Neural crest cell (in vitro differentiated cells): Measurements from ENCODE around the gene GRM4. TPM values are rescaled to one million over a fixed set of nuclear protein-coding genes. Genes with fewer than 3 reads are reported as not detected.

ENCODE experiments used
- DNase-seq: peaks from one replicate; pipeline ENCODE4 v3.0.0; 2021; ENCODE audit warnings: low read depth, mixed read lengths, low spot score
- H3K27ac Mint-ChIP-seq: one replicate; pipeline ENCODE4 v1.8.0; 2021; ENCODE audit warnings: mild to moderate bottlenecking, mixed read lengths; ENCODE audit not compliant: unreplicated experiment
- H3K27me3 Mint-ChIP-seq: 2 replicates; pipeline ENCODE4 v1.8.0; 2021; ENCODE audit warnings: low read depth, mild to moderate bottlenecking, mixed read lengths
- H3K36me3 Mint-ChIP-seq: 2 replicates; pipeline ENCODE4 v1.8.0; 2021; ENCODE audit warnings: low read depth, mild to moderate bottlenecking, mixed read lengths
- H3K4me1 Mint-ChIP-seq: 2 replicates; pipeline ENCODE4 v1.8.0; 2021; ENCODE audit warnings: mixed read lengths
- H3K4me3 Mint-ChIP-seq: one replicate; pipeline ENCODE4 v1.8.0; 2021; ENCODE audit warnings: mild to moderate bottlenecking, mixed read lengths
- H3K9me3 Mint-ChIP-seq: 2 replicates; pipeline ENCODE4 v1.8.0; 2021; ENCODE audit warnings: mixed read lengths
- total RNA-seq: library from RNA; stranded (reverse); gene quantifications from 2 replicates; pipeline ENCODE4 v1.2.1, GENCODE V29; 2021
- TF ChIP-seq, protein P1 (sequence below): fragments of 200-600 bp; sonication (generic); conservative IDR thresholded peaks from 2 replicates; pipeline ENCODE4 v1.5.0; 2021; ENCODE audit warnings: antibody characterized with exemption, mild to moderate bottlenecking

Gene GRM4
- total RNA-seq, 1 donor from 2014 or later, result not detected

DNA sequence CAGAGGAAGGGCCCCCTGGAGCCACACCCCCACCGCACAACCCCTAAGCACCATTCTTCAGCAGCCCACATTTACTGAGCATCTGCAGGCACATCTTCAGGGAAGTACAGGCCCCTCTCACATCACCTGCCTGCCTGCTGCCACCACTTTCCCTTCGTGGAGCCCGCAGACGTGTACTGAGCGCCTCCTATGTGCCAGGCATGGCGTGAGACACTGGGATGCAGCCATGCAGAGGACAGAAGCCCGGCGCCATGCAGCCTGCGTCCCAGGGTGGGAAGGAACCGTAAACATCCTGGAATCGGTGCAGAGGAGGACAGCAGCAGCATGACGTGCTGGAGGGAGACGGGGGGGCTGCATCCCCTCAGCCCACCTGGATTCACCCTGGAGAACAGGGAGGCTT is 78.1 kb downstream of the GRM4 start:
- DNase-seq, result no peak
- H3K36me3 Mint-ChIP-seq, result no peaks in the 10 kb centered on the region
- H3K9me3 Mint-ChIP-seq, result no peaks in the 10 kb centered on the region
- H3K27ac Mint-ChIP-seq, result no peak overlapping the region
- TF ChIP-seq, protein P1, sequence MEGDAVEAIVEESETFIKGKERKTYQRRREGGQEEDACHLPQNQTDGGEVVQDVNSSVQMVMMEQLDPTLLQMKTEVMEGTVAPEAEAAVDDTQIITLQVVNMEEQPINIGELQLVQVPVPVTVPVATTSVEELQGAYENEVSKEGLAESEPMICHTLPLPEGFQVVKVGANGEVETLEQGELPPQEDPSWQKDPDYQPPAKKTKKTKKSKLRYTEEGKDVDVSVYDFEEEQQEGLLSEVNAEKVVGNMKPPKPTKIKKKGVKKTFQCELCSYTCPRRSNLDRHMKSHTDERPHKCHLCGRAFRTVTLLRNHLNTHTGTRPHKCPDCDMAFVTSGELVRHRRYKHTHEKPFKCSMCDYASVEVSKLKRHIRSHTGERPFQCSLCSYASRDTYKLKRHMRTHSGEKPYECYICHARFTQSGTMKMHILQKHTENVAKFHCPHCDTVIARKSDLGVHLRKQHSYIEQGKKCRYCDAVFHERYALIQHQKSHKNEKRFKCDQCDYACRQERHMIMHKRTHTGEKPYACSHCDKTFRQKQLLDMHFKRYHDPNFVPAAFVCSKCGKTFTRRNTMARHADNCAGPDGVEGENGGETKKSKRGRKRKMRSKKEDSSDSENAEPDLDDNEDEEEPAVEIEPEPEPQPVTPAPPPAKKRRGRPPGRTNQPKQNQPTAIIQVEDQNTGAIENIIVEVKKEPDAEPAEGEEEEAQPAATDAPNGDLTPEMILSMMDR, result no peak
- peaks cover 4% of the 10 kb centered on the region for H3K4me1 Mint-ChIP-seq
- H3K4me3 Mint-ChIP-seq, result no peak overlapping the region
- H3K27me3 Mint-ChIP-seq, result peaks cover 11% of the 10 kb centered on the region

DNA sequence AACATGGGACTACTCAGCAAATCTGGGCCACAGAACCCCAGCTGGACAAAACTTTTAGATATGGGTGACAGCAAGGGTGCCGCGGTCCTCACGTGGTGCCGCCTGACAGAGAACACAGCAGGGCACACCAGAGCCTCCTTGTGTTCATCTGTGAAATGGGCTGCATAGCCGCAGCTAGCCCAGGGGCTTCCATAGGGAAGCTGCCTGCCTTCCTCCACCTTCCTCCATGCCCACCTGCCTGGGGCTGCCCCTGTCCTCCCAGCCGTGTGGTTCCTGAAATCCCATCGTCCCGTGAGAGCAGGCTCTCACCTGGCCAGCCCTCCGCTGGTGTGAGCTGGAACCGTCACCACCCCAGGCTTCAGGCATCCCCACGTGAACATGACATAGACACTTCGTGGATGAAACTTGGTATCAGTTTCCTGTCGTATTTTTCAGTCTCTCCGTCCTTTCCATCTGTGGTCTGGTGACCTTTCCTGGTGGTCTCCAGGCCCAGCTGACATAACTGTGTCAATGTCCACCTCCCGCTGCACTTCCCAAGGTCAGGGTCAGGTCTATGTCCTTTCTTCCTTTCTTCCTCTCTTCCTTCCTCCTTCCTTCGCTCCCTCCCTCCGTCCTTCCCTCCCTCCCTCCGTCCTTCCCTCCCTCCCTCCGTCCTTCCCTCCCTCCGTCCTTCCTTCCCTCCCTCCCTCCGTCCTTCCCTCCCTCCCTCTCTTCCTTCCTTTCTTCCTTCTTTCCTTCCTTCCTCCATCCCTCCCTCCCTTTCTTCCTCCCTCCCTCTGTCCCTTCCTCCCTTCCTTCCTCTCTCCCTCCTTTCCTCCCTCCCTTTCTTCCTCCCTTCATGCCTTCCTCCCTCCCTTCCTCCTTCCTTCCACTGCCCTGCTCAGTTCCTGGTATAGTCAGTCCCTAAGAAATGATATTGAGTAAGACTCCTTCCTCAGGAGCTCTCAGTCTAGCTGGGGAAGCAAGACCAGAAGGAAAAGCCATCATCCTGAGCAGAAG is 78.8 kb downstream of the GRM4 start:
- Mint-ChIP-seq H3K27ac (no peak overlapping the region), H3K4me1 (peaks cover 4% of the 10 kb centered on the region), H3K36me3 (no peaks in the 10 kb centered on the region), H3K9me3 (no peaks in the 10 kb centered on the region), H3K27me3 (peaks cover 15% of the 10 kb centered on the region), H3K4me3 (no peak overlapping the region)
- TF ChIP-seq, protein P1, result no peak
- no peak for DNase-seq

DNA sequence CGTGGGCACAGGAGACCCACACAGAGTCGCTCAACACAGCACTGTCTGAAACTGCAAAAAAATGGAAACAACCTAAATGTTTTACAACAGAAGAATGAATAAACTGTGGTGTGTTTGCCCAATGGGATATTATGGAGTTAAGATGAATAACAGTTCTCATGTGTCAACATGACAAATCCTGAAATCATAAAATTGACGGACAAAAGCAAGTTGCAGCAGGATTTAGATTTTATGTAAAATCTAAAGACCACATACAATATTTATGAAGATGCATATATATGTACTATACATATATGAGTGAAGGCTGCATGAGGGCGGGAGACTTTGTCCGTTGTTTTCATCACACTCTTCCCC is 79.7 kb downstream of the GRM4 start:
- Mint-ChIP-seq H3K9me3 (no peaks in the 10 kb centered on the region), H3K36me3 (no peaks in the 10 kb centered on the region), H3K27me3 (peaks cover 15% of the 10 kb centered on the region), H3K4me3 (no peak overlapping the region), H3K4me1 (peaks cover 4% of the 10 kb centered on the region), H3K27ac (no peak overlapping the region)
- TF ChIP-seq, protein P1, result no peak
- no peak for DNase-seq

DNA sequence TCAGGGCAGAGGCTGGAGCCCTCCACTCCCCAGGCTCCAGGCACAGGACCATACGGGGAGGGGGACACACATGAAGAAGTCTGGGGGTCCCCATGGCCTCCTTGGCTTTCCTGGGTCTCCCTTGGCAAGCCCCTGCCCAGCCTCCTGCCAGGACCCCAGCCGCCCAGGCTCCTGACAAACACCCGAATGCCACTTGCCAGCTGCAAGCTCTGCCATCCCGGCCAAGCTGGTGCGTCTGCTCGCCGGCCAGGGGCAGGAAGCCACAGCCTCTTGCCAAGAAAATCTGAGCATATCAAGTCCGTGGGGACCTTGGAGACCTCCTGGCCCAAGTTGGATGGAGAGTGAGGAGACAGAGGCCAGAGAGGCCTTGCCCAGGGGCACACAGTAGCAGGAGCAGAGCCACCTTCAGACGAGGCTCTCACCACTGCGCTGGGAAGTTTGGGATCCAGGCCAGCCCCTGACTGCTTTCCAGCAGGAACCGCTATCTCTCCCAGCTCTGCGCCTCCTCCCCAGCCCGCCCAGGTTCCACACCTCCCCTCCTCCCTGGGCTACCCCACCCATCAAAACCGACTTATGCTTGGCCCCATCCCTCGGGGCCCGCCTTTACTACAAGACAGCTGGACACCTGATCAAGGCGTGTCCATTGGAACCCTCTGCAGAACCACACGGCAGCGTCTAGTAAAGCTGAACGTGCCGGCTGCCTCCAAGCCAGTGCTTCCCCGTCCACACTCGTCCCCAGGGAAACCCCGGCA is 80.2 kb downstream of the GRM4 start:
- DNase-seq, result no peak
- Mint-ChIP-seq H3K9me3 (no peaks in the 10 kb centered on the region), H3K27ac (no peak overlapping the region), H3K4me3 (no peak overlapping the region), H3K4me1 (peaks cover 4% of the 10 kb centered on the region), H3K36me3 (no peaks in the 10 kb centered on the region), H3K27me3 (peaks cover 15% of the 10 kb centered on the region)
- TF ChIP-seq, protein P1, result no peak

DNA sequence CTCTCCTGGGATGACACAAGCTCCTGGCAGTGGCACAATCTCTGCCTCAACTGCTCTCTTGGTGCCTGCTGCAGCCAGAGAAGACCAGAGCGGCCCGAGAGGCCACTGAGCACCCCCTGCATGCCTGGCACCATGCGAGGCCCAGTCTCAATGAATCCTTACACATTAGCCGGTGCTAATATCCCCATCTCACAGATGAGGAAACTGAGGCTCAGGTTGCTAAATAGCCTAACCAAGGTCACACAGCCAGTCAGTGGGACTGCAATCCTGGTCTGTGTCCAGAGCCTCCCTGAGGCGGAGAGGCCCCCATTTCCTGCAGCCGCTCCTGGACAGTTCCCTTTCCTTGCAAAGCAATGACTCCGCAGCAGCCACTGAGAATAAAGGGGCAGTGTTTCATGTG is 81.2 kb downstream of the GRM4 start:
- H3K4me3 Mint-ChIP-seq, result no peak overlapping the region
- TF ChIP-seq, protein P1, result no peak
- peaks cover 4% of the 10 kb centered on the region for H3K4me1 Mint-ChIP-seq
- no peaks in the 10 kb centered on the region for H3K36me3 Mint-ChIP-seq
- DNase-seq, result no peak
- H3K27ac Mint-ChIP-seq, result no peak overlapping the region
- peaks cover 15% of the 10 kb centered on the region for H3K27me3 Mint-ChIP-seq
- no peaks in the 10 kb centered on the region for H3K9me3 Mint-ChIP-seq
